Caco-2 (cell line): Measurements from ENCODE around the gene NOPCHAP1. TPM values are rescaled to one million over a fixed set of nuclear protein-coding genes. Genes with fewer than 3 reads are reported as not detected.
"Not testable (repeated sequence)": the region's sequence is repeated elsewhere in the genome, so short reads cannot be mapped to it uniquely, and the experiment has no call there.

Source experiments
- BruUV-seq: library from RNA; stranded (reverse); fragments of 400-500 nt; replicated peaks from 2 replicates; lab custom pipeline; 2021; lab: Mats Ljungman, UMichigan
- CTCF ChIA-PET: fragments of 300-600 bp; sonication (Branson Sonifier 250); formaldehyde crosslinking; loops from one replicate; lab custom pipeline; 2022; ENCODE audit warnings: antibody characterized with exemption; lab: Charles Lee
- POLR2A ChIA-PET: fragments of 300-600 bp; sonication (Branson Sonifier 250); formaldehyde crosslinking; loops from one replicate; lab custom pipeline; 2022; ENCODE audit warnings: antibody characterized with exemption; lab: Charles Lee
- DNase-seq, 2 experiments: peaks; one replicate each; pipeline versions ENCODE4 v3.0.0 to v3.0.0-alpha.2; 2020 to 2022
- H3K27me3 ChIP-seq: replicated peaks from 2 replicates; pipeline ENCODE4 v1.6.0; 2011; ENCODE audit warnings: low read length; ENCODE audit not compliant: control insufficient read depth, insufficient read depth
- H3K36me3 ChIP-seq: 2 replicates; pipeline ENCODE4 v1.5.1; 2011; ENCODE audit warnings: low read length; ENCODE audit not compliant: control insufficient read depth, insufficient read depth
- H3K4me1 ChIP-seq: fragments of 250-450 bp; sonication (Bioruptor Pico); 2 replicates; pipeline ENCODE4 v1.5.1; 2020; ENCODE audit warnings: mild to moderate bottlenecking
- H3K4me3 ChIP-seq: 2 replicates; pipeline ENCODE4 v1.5.1; 2011; ENCODE audit warnings: low read depth, mild to moderate bottlenecking, control low read depth, low read length
- H3K9me3 ChIP-seq: fragments of 250-450 bp; sonication (Bioruptor Pico); 2 replicates; pipeline ENCODE4 v1.5.1; 2020; ENCODE audit warnings: mild to moderate bottlenecking, moderate library complexity
- H3K27ac Mint-ChIP-seq: one replicate; pipeline ENCODE4 v1.8.0; 2022; ENCODE audit warnings: mixed read lengths; ENCODE audit not compliant: unreplicated experiment
- H3K27me3 Mint-ChIP-seq: one replicate; pipeline ENCODE4 v1.8.0; 2022; ENCODE audit warnings: mixed read lengths; ENCODE audit not compliant: insufficient read depth, unreplicated experiment
- H3K36me3 Mint-ChIP-seq: one replicate; pipeline ENCODE4 v1.8.0; 2022; ENCODE audit warnings: mild to moderate bottlenecking, mixed read lengths; ENCODE audit not compliant: insufficient read depth, unreplicated experiment
- H3K4me1 Mint-ChIP-seq: one replicate; pipeline ENCODE4 v1.8.0; 2022; ENCODE audit warnings: low read depth, mixed read lengths; ENCODE audit not compliant: unreplicated experiment
- H3K4me3 Mint-ChIP-seq: one replicate; pipeline ENCODE4 v1.8.0; 2022; ENCODE audit warnings: mild to moderate bottlenecking, moderate library complexity, mixed read lengths; ENCODE audit not compliant: unreplicated experiment
- H3K9me3 Mint-ChIP-seq: one replicate; pipeline ENCODE4 v1.8.0; 2022; ENCODE audit warnings: mixed read lengths; ENCODE audit not compliant: unreplicated experiment
- CTCF ChIP-seq, 2 experiments: fragments of 200-600 bp in 1 of 2; IDR thresholded peaks; 1 replicate in 1 of 2; 2 replicates in 1 of 2; pipeline versions ENCODE4 v1.5.1 to v1.8.0; 2011 to 2022; ENCODE audit warnings: antibody characterized with exemption in 1 of 2, control low read depth in 1 of 2, inconsistent platforms in 1 of 2, low read depth in 1 of 2, low read length in 1 of 2, mild to moderate bottlenecking in 1 of 2, moderate library complexity in 1 of 2; ENCODE audit not compliant: insufficient read depth in 1 of 2, severe bottlenecking in 1 of 2, unreplicated experiment in 1 of 2
- intact Hi-C: fragments of 100-400 bp; cut with micrococcal nuclease; formaldehyde crosslinking; loops from one replicate; pipeline ENCODE4 v1.10.0; 2022; ENCODE audit not compliant: unreplicated experiment
- total RNA-seq: library from RNA; stranded (reverse); gene quantifications from 2 replicates; pipeline ENCODE4 v1.2.3, GENCODE V29; 2022

The NOPCHAP1 gene
- total RNA-seq, 1 experiment from 2014 or later, result 23.0 TPM

- H3K4me1 ChIP-seq, result no peaks in the 10 kb centered on the region
- POLR2A ChIA-PET, result no interaction called here
- Mint-ChIP-seq H3K27ac (no peak overlapping the region), H3K9me3 (peaks cover 13% of the 10 kb centered on the region), H3K27me3 (no peaks in the 10 kb centered on the region), H3K4me1 (no peaks in the 10 kb centered on the region), H3K36me3 (no peaks in the 10 kb centered on the region), H3K4me3 (no peak overlapping the region)
- H3K9me3 ChIP-seq, result no peaks in the 10 kb centered on the region; the same call in 1 of the 2 replicates
- CTCF ChIA-PET, result no interaction called here
- no TSS peak for BruUV-seq
- DNase-seq, result no peak
- no peaks in the 10 kb centered on the region for H3K36me3 ChIP-seq
- H3K4me3 ChIP-seq, result no peak overlapping the region
- intact Hi-C loops, result no loop called here
- no peaks in the 10 kb centered on the region for H3K27me3 ChIP-seq
- TF ChIP-seq CTCF (IDR thresholded peaks at IDR 0.05; ENCODE audit: insufficient read depth in 1 of 2, low read depth in 1 of 2, low read length in 1 of 2, severe bottlenecking in 1 of 2, unreplicated experiment in 1 of 2), result no peak
Observed at GRCh38 chr12:104941454-104941853, 44.7 kb upstream of the NOPCHAP1 start.

DNA sequence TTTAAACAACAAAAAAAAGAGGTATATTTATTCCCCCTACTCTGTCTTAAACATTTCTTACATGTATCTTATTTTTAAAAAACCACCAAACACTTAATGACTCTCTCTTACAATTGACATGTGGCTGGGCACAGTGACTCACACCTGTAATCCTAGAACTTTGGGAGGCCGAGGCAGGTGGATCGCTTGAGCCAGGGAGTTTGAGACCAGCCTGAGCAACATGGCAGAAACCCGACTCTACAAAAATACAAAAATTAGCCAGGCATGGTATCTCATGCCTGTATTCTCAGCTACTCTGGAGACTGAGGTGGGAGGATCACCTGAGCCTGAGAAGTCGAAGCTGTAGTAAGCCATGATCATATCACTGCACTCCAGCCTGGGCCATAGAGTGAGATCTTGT lies 44.0 kb upstream of the NOPCHAP1 start:
- Histone ChIP-seq H3K36me3 (no peaks in the 10 kb centered on the region), H3K27me3 (no peaks in the 10 kb centered on the region), H3K4me3 (no peak overlapping the region), H3K4me1 (no peaks in the 10 kb centered on the region), H3K9me3 (no peaks in the 10 kb centered on the region; the same call in 1 of the 2 replicates)
- no peak overlapping the region for H3K4me3 Mint-ChIP-seq
- no peaks in the 10 kb centered on the region for H3K27me3 Mint-ChIP-seq
- no peak for DNase-seq
- BruUV-seq, result no TSS peak
- intact Hi-C loops, result no loop called here
- no peak overlapping the region for H3K27ac Mint-ChIP-seq
- H3K4me1 Mint-ChIP-seq, result no peaks in the 10 kb centered on the region
- ChIA-PET CTCF (no interaction called here), POLR2A (no interaction called here)
- peaks cover 13% of the 10 kb centered on the region for H3K9me3 Mint-ChIP-seq
- no peaks in the 10 kb centered on the region for H3K36me3 Mint-ChIP-seq
- no peak for TF ChIP-seq CTCF (IDR thresholded peaks at IDR 0.05; ENCODE audit: insufficient read depth in 1 of 2, low read depth in 1 of 2, low read length in 1 of 2, severe bottlenecking in 1 of 2, unreplicated experiment in 1 of 2)

GRCh38 chr12:104943401-104943800 lies 42.7 kb upstream of the NOPCHAP1 start:
- BruUV-seq, H3K4me3 Mint-ChIP-seq, H3K27me3 Mint-ChIP-seq, CTCF ChIA-PET, H3K36me3 ChIP-seq, H3K4me3 ChIP-seq, H3K9me3 ChIP-seq, DNase-seq, intact Hi-C loops, H3K27me3 ChIP-seq, H3K4me1 ChIP-seq, POLR2A ChIA-PET, H3K36me3 Mint-ChIP-seq, H3K27ac Mint-ChIP-seq, H3K4me1 Mint-ChIP-seq: not testable (repeated sequence)
- H3K9me3 Mint-ChIP-seq, result peaks cover 13% of the 10 kb centered on the region

- ChIA-PET CTCF (no interaction called here), POLR2A (no interaction called here)
- no peak overlapping the region for H3K4me3 ChIP-seq
- no peaks in the 10 kb centered on the region for H3K36me3 ChIP-seq
- Mint-ChIP-seq H3K4me1 (no peaks in the 10 kb centered on the region), H3K27me3 (no peaks in the 10 kb centered on the region), H3K4me3 (no peak overlapping the region), H3K36me3 (no peaks in the 10 kb centered on the region), H3K27ac (no peak overlapping the region), H3K9me3 (peaks cover 13% of the 10 kb centered on the region)
- no peaks in the 10 kb centered on the region; the same call in 1 of the 2 replicates for H3K9me3 ChIP-seq
- DNase-seq, result no peak
- BruUV-seq, result no TSS peak
- intact Hi-C loops, result no loop called here
- H3K27me3 ChIP-seq, result no peaks in the 10 kb centered on the region
- H3K4me1 ChIP-seq, result 0 out of 2 replicates have a peak, but pooled peaks cover 3% of the 10 kb centered on the region
- no peak for TF ChIP-seq CTCF (IDR thresholded peaks at IDR 0.05; ENCODE audit: insufficient read depth in 1 of 2, low read depth in 1 of 2, low read length in 1 of 2, severe bottlenecking in 1 of 2, unreplicated experiment in 1 of 2)
Observed at GRCh38 chr12:104944252-104944651, 41.9 kb upstream of the NOPCHAP1 start.

- H3K4me3 ChIP-seq, BruUV-seq, CTCF ChIA-PET, H3K27ac Mint-ChIP-seq, H3K4me3 Mint-ChIP-seq, H3K27me3 ChIP-seq, H3K9me3 Mint-ChIP-seq, H3K9me3 ChIP-seq, H3K36me3 Mint-ChIP-seq, H3K36me3 ChIP-seq, H3K27me3 Mint-ChIP-seq, POLR2A ChIA-PET, intact Hi-C loops: not testable (repeated sequence)
- peaks cover 17% of the 10 kb centered on the region for H3K4me1 Mint-ChIP-seq
- H3K4me1 ChIP-seq, result peaks cover 31% of the 10 kb centered on the region
- peak in 1 of 2 experiments; percentile 43 for DNase-seq
Observed at GRCh38 chr12:104948716-104949115, 37.4 kb upstream of the NOPCHAP1 start.
